K562 (cell line): ENCODE measurements around the gene MAP1S. TPM values are rescaled to one million over a fixed set of nuclear protein-coding genes. Genes with fewer than 3 reads are reported as not detected.

Source experiments
- BRD9 ChIP-seq: fragments of 450-650 bp; IDR thresholded peaks from 2 replicates; pipeline ENCODE4 v1.6.1; 2018; ENCODE audit warnings: low read depth; ENCODE audit not compliant: partially characterized antibody
- DACH1 ChIP-seq: fragments of 450-650 bp; IDR thresholded peaks from 2 replicates; pipeline ENCODE4 v1.6.1; 2018; ENCODE audit not compliant: partially characterized antibody
- ESRRA ChIP-seq: fragments of 450-650 bp; IDR thresholded peaks from 2 replicates; pipeline ENCODE4 v1.6.1; 2014; ENCODE audit warnings: low read depth, mild to moderate bottlenecking, moderate library complexity, borderline replicate concordance
- FOXA1 ChIP-seq: fragments of 450-650 bp; IDR thresholded peaks from 2 replicates; pipeline ENCODE4 v1.6.1; 2016; ENCODE audit warnings: mild to moderate bottlenecking, borderline replicate concordance
- FOXP1 ChIP-seq: sonication (generic); formaldehyde crosslinking; IDR thresholded peaks from 2 replicates; pipeline ENCODE4 v1.8.0; 2022; ENCODE audit warnings: mild to moderate bottlenecking, missing genetic modification reagents
- HMG20A ChIP-seq: fragments of 450-650 bp; formaldehyde crosslinking; conservative IDR thresholded peaks from 2 replicates; pipeline ENCODE4 v1.4.0; 2020; ENCODE audit warnings: mild to moderate bottlenecking, mixed read lengths
- KAT7 ChIP-seq: sonication (generic); formaldehyde crosslinking; IDR thresholded peaks from 2 replicates; pipeline ENCODE4 v1.8.0; 2022; ENCODE audit warnings: missing genetic modification reagents, mild to moderate bottlenecking, borderline replicate concordance
- KDM5B ChIP-seq: fragments of 200-600 bp; sonication (generic); IDR thresholded peaks from 2 replicates; pipeline ENCODE4 v1.6.1; 2012; ENCODE audit warnings: low read depth, mild to moderate bottlenecking, moderate library complexity, low read length, control low read depth, inconsistent platforms; ENCODE audit not compliant: insufficient replicate concordance
- RBM25 ChIP-seq: fragments of 200-400 bp; formaldehyde crosslinking; IDR thresholded peaks from 2 replicates; pipeline ENCODE4 v1.6.1; 2018; ENCODE audit warnings: low read length, low read depth, moderate library complexity; ENCODE audit not compliant: severe bottlenecking
- RCOR1 ChIP-seq, 2 experiments: IDR thresholded peaks; 2 replicates each; pipeline ENCODE4 v1.6.1; 2012; ENCODE audit warnings: low read depth in 2 of 2, low read length in 2 of 2, borderline replicate concordance in 1 of 2, improper control_type of control experiment in 1 of 2
- SMARCA5 ChIP-seq: fragments of 450-650 bp; IDR thresholded peaks from 2 replicates; pipeline ENCODE4 v1.6.1; 2016
- SP1 ChIP-seq: sonication (generic); formaldehyde crosslinking; IDR thresholded peaks from 2 replicates; pipeline ENCODE4 v1.8.1; 2022; ENCODE audit warnings: mild to moderate bottlenecking, missing genetic modification reagents
- YY1 ChIP-seq, 3 experiments: IDR thresholded peaks; 2 replicates each; pipeline ENCODE4 v1.6.1; 2011; ENCODE audit warnings: low read length in 2 of 3, mild to moderate bottlenecking in 2 of 3, moderate library complexity in 2 of 3, borderline replicate concordance in 1 of 3, control low read depth in 1 of 3, low read depth in 1 of 3; ENCODE audit not compliant: insufficient read depth in 3 of 3, insufficient replicate concordance in 2 of 3, control insufficient read depth in 1 of 3, insufficient read length in 1 of 3; ENCODE audit errors: extremely low read depth in 1 of 3
- ZFP36 ChIP-seq: fragments of 150-350 bp; IDR thresholded peaks from 2 replicates; pipeline ENCODE4 v1.6.1; 2018; ENCODE audit warnings: low read length, low read depth; ENCODE audit not compliant: partially characterized antibody
- polyA plus RNA-seq, 8 experiments: library from polyadenylated mRNA; depleted of rRNA in 4 of 8; stranded (reverse) in 5 of 8; unstranded in 3 of 8; fragments of >200 nt; fragmentation: Nextera tagmentation in 2 of 8; fragmentation: Illumina TruSeq in 1 of 8; extraction: Ambion mirVana in 2 of 8; extraction: Trizol in 1 of 8; gene quantifications; 2 replicates each; pipeline versions ENCODE4 v1.2.1 to v1.2.3, GENCODE V29; 2011 to 2014; ENCODE audit warnings: inconsistent platforms in 1 of 8, missing spikeins in 1 of 8
- total RNA-seq, 7 experiments: library from RNA; depleted of rRNA in 6 of 7; stranded (reverse); fragments of >200 nt in 6 of 7; fragmentation: Illumina TruSeq in 2 of 7; extraction: Trizol in 2 of 7; gene quantifications; 2 replicates each; pipeline versions ENCODE4 v1.2.1 to v1.2.3, GENCODE V29; 2011 to 2021; ENCODE audit warnings: low replicate concordance in 1 of 7
- TF ChIP-seq, protein P1 (sequence below): fragments of 450-650 bp; IDR thresholded peaks from 2 replicates; pipeline ENCODE4 v1.6.1; 2017; ENCODE audit warnings: antibody characterized with exemption, mild to moderate bottlenecking
- TF ChIP-seq, protein P2 (sequence below): sonication (generic); formaldehyde crosslinking; IDR thresholded peaks from 2 replicates; pipeline ENCODE4 v1.8.0; 2022; ENCODE audit warnings: mild to moderate bottlenecking, low read depth, missing genetic modification reagents

Gene MAP1S
- total and polyA plus RNA-seq, 9 of the 15 experiments (the other 6 are each of a cell fraction or from before 2014, with no cell fraction given) = 2.0 to 81.0 (median 9.5) TPM

DNA sequence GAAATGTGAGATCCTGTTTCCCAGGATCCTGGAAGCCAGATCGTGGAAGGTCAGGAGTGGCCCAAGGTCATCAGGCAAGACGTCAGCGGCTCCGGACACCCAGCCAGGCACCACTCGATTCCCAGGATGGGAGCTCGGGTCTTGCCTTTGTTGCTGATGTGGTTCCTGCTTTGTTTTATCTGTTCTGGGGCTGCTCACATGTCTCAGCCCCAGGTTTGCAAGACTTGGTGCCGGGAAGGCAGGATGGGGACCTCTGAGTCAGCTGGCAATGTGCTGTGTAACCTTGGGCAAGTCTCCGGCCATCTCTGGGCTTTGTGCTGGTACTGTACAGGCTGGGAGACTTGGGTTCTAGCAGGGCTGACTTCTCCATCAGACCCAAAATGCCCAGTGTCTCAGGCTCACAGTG, 30.6 kb downstream of the MAP1S start (continued):
- TF ChIP-seq, protein P1, sequence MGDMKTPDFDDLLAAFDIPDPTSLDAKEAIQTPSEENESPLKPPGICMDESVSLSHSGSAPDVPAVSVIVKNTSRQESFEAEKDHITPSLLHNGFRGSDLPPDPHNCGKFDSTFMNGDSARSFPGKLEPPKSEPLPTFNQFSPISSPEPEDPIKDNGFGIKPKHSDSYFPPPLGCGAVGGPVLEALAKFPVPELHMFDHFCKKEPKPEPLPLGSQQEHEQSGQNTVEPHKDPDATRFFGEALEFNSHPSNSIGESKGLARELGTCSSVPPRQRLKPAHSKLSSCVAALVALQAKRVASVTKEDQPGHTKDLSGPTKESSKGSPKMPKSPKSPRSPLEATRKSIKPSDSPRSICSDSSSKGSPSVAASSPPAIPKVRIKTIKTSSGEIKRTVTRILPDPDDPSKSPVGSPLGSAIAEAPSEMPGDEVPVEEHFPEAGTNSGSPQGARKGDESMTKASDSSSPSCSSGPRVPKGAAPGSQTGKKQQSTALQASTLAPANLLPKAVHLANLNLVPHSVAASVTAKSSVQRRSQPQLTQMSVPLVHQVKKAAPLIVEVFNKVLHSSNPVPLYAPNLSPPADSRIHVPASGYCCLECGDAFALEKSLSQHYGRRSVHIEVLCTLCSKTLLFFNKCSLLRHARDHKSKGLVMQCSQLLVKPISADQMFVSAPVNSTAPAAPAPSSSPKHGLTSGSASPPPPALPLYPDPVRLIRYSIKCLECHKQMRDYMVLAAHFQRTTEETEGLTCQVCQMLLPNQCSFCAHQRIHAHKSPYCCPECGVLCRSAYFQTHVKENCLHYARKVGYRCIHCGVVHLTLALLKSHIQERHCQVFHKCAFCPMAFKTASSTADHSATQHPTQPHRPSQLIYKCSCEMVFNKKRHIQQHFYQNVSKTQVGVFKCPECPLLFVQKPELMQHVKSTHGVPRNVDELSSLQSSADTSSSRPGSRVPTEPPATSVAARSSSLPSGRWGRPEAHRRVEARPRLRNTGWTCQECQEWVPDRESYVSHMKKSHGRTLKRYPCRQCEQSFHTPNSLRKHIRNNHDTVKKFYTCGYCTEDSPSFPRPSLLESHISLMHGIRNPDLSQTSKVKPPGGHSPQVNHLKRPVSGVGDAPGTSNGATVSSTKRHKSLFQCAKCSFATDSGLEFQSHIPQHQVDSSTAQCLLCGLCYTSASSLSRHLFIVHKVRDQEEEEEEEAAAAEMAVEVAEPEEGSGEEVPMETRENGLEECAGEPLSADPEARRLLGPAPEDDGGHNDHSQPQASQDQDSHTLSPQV = peak; percentile 28; the same call in 1 of the 2 replicates
- TF ChIP-seq, protein P2, sequence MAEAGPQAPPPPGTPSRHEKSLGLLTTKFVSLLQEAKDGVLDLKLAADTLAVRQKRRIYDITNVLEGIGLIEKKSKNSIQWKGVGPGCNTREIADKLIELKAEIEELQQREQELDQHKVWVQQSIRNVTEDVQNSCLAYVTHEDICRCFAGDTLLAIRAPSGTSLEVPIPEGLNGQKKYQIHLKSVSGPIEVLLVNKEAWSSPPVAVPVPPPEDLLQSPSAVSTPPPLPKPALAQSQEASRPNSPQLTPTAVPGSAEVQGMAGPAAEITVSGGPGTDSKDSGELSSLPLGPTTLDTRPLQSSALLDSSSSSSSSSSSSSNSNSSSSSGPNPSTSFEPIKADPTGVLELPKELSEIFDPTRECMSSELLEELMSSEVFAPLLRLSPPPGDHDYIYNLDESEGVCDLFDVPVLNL = no peak
- TF ChIP-seq SMARCA5 = peak; percentile 56; the same call in 1 of the 2 replicates
- 0 out of 2 replicates have a peak, but pooled peaks have one; percentile 38 for TF ChIP-seq KAT7 (CRISPR knock-in tag)
- TF ChIP-seq RCOR1 (IDR thresholded peaks at IDR 0.05; ENCODE audit: borderline replicate concordance in 1 of 2, low read depth in 2 of 2, low read length in 2 of 2) = peak in 1 of 2 experiments; percentile 78; a peak in 2 of 4 replicates
- 0 out of 2 replicates have a peak, but pooled peaks have one; percentile 46 for TF ChIP-seq SP1 (CRISPR knock-in tag)
- TF ChIP-seq FOXP1 = 0 out of 2 replicates have a peak, but pooled peaks have one; percentile 49
- TF ChIP-seq ESRRA = peak; percentile 92
- TF ChIP-seq HMG20A (CRISPR knock-in tag) = no peak
- no peak for TF ChIP-seq YY1 (IDR thresholded peaks at IDR 0.05; ENCODE audit: borderline replicate concordance in 1 of 3, control insufficient read depth in 1 of 3, extremely low read depth in 1 of 3, insufficient read depth in 3 of 3, insufficient read length in 1 of 3, insufficient replicate concordance in 2 of 3, low read depth in 1 of 3, low read length in 2 of 3)
- TF ChIP-seq RBM25 = peak; percentile 55
- TF ChIP-seq ZFP36 = peak; percentile 96
- peak; percentile 82 for TF ChIP-seq DACH1
- TF ChIP-seq BRD9 = peak; percentile 89
- no peak for TF ChIP-seq FOXA1
- peak; percentile 26 for TF ChIP-seq KDM5B
